ENCODE results near the gene KLHL8. TPM values are rescaled to one million over a fixed set of nuclear protein-coding genes. Genes with fewer than 3 reads are reported as not detected.

The KLHL8 gene
- total RNA-seq, 4 donors from 2014 or later: 6.2 to 11.5 (median 8.3) TPM

DNA sequence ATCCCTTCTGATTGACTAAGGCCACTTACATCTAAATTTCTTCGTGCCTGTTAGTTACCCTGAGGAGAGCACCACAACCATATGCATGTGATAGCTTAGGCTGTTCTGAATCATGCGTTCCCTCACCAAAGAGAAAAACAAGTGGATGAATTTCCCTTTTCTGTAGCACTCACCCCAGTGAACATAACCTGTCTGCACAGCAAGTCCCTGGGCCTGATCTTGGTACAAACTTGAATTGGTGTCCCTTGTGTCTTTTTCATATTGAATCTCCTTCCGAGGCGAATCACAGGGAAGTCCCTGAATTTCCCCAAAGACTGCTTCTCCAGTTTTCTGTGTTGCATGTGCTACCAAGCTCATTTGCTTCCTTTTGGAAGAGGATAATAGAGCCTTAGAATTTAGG lies 100.4 kb downstream of the KLHL8 start:
- WGBS, 2 donors: 51 to 54% methylated on average over 4 of the region's 4 CpGs
- no peak for DNase-seq (ENCODE audit: low spot score in 2 of 2)
- H3K4me3 ChIP-seq (ENCODE audit: low read depth, poor library complexity, severe bottlenecking): no peak overlapping the region
- intact Hi-C loops (cut with DNase I; ENCODE audit: low total_unique reads): no loop called here
- TF ChIP-seq, protein P1, sequence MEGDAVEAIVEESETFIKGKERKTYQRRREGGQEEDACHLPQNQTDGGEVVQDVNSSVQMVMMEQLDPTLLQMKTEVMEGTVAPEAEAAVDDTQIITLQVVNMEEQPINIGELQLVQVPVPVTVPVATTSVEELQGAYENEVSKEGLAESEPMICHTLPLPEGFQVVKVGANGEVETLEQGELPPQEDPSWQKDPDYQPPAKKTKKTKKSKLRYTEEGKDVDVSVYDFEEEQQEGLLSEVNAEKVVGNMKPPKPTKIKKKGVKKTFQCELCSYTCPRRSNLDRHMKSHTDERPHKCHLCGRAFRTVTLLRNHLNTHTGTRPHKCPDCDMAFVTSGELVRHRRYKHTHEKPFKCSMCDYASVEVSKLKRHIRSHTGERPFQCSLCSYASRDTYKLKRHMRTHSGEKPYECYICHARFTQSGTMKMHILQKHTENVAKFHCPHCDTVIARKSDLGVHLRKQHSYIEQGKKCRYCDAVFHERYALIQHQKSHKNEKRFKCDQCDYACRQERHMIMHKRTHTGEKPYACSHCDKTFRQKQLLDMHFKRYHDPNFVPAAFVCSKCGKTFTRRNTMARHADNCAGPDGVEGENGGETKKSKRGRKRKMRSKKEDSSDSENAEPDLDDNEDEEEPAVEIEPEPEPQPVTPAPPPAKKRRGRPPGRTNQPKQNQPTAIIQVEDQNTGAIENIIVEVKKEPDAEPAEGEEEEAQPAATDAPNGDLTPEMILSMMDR (IDR thresholded peaks at IDR 0.05): no peak
- TF ChIP-seq POLR2A (IDR thresholded peaks at IDR 0.05): no peak

- intact Hi-C loops (cut with DNase I; ENCODE audit: low total_unique reads): no loop called here
- WGBS, 2 donors: 86 to 100% methylated on average over 2 of the region's 2 CpGs
- no peak for TF ChIP-seq POLR2A (IDR thresholded peaks at IDR 0.05)
- TF ChIP-seq, protein P1 (IDR thresholded peaks at IDR 0.05): no peak
- H3K4me3 ChIP-seq (ENCODE audit: low read depth, poor library complexity, severe bottlenecking): no peak overlapping the region
- no peak for DNase-seq (ENCODE audit: low spot score in 2 of 2)
Observed at GRCh38 chr4:87118826-87119225, 101.6 kb downstream of the KLHL8 start.

GRCh38 chr4:87118421-87118820 lies 102.0 kb downstream of the KLHL8 start:
- intact Hi-C loops (cut with DNase I; ENCODE audit: low total_unique reads): no loop called here
- TF ChIP-seq, protein P1 (IDR thresholded peaks at IDR 0.05): no peak
- no peak for TF ChIP-seq POLR2A (IDR thresholded peaks at IDR 0.05)
- H3K4me3 ChIP-seq (ENCODE audit: low read depth, poor library complexity, severe bottlenecking): no peak overlapping the region
- no peak for DNase-seq (ENCODE audit: low spot score in 2 of 2)
- WGBS, 2 donors: 96 to 97% methylated on average over 1 of the region's 1 CpG

DNA sequence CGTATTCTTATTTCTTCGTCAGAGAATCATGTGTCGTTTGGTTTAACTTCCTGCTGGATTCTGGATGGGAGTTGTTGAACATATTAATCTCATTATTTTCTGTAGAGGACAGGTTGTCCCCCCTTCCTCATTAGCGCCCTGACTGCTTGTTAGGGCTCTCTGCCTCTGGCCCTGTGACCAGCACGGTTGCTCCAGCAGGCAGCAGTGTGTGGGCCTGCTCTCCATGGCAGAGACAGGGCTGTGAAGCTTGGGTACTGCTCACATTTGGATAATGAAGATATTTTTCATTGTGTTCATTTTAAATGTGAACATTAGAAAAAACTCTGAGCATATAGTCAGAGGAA lies 102.7 kb downstream of the KLHL8 start:
- intact Hi-C loops (cut with DNase I; ENCODE audit: low total_unique reads): no loop called here
- TF ChIP-seq, protein P1 (IDR thresholded peaks at IDR 0.05): no peak
- TF ChIP-seq POLR2A (IDR thresholded peaks at IDR 0.05): no peak

GRCh38 chr4:87117051-87117731 lies 103.2 kb downstream of the KLHL8 start:
- no peak for DNase-seq (ENCODE audit: low spot score in 2 of 2)
- intact Hi-C loops (cut with DNase I; ENCODE audit: low total_unique reads): no loop called here
- 79 to 81% methylated on average over 6 to 8 of the region's 8 CpGs for WGBS, 2 donors
- no peak overlapping the region for H3K4me3 ChIP-seq (ENCODE audit: low read depth, poor library complexity, severe bottlenecking)
- TF ChIP-seq POLR2A (IDR thresholded peaks at IDR 0.05): no peak
- TF ChIP-seq, protein P1 (IDR thresholded peaks at IDR 0.05): no peak

More for the DNA sequence above, 102.7 kb downstream of the KLHL8 start:
- no peak overlapping the region for H3K4me3 ChIP-seq (ENCODE audit: low read depth, poor library complexity, severe bottlenecking)
- DNase-seq (ENCODE audit: low spot score in 2 of 2): no peak
- WGBS, 2 donors: 84 to 85% methylated on average over 5 of the region's 5 CpGs

DNA sequence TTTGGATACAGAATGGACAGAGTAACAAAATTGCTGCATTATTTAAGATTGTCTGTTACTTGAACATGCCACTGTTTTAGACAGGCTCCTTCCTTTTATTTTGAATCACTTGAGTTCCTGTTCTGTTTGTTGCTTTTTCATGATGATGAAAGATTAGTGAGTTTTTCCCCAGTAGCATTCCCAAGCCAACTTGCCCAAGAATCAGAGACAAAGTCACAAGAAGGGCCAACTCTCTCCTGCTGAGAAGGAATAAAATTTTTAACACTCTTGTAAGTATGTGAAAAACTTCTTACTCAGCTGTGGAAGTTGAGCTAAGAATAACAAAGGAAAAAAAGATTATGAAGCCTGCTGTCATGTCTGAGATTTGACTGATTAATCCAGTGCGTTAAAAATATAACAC lies 104.2 kb downstream of the KLHL8 start:
- H3K4me3 ChIP-seq (ENCODE audit: low read depth, poor library complexity, severe bottlenecking): no peak overlapping the region
- 90 to 93% methylated on average over 1 of the region's 1 CpG for WGBS, 2 donors
- DNase-seq (ENCODE audit: low spot score in 2 of 2): no peak
- intact Hi-C loops (cut with DNase I; ENCODE audit: low total_unique reads): no loop called here
- TF ChIP-seq, protein P1 (IDR thresholded peaks at IDR 0.05): no peak
- no peak for TF ChIP-seq POLR2A (IDR thresholded peaks at IDR 0.05)
